WTC11 (cell line): ENCODE measurements around the gene TMEM143.

Experiments
- CTCF ChIP-seq: fragments of 200-600 bp; IDR thresholded peaks from 2 replicates; pipeline ENCODE4 v1.8.0; 2022; ENCODE audit warnings: antibody characterized with exemption
- FOXK1 ChIP-seq: sonication (generic); formaldehyde crosslinking; IDR thresholded peaks from 2 replicates; pipeline ENCODE4 v1.8.0; 2022; ENCODE audit warnings: mild to moderate bottlenecking, moderate library complexity, missing genetic modification reagents
- PREB ChIP-seq: sonication (generic); formaldehyde crosslinking; IDR thresholded peaks from 2 replicates; pipeline ENCODE4 v1.8.1; 2022; ENCODE audit warnings: mild to moderate bottlenecking, missing genetic modification reagents, moderate library complexity, borderline replicate concordance
- SOX15 ChIP-seq: fragments of 250-450 bp; sonication (Bioruptor Pico); IDR thresholded peaks from 2 replicates; pipeline ENCODE4 v1.9.0; 2021; ENCODE audit warnings: mild to moderate bottlenecking
- USF2 ChIP-seq: sonication (generic); formaldehyde crosslinking; IDR thresholded peaks from 2 replicates; pipeline ENCODE4 v1.8.1; 2023; ENCODE audit warnings: mild to moderate bottlenecking, missing genetic modification reagents, moderate library complexity
- ZBTB21 ChIP-seq: sonication (generic); formaldehyde crosslinking; IDR thresholded peaks from 2 replicates; pipeline ENCODE4 v1.8.1; 2023; ENCODE audit warnings: mild to moderate bottlenecking, missing genetic modification reagents, borderline replicate concordance
- ZBTB43 ChIP-seq: sonication (generic); formaldehyde crosslinking; IDR thresholded peaks from 2 replicates; pipeline ENCODE4 v1.8.1; 2023; ENCODE audit warnings: mild to moderate bottlenecking, missing genetic modification reagents
- ZNF317 ChIP-seq: sonication (generic); formaldehyde crosslinking; IDR thresholded peaks from 2 replicates; pipeline ENCODE4 v1.8.1; 2023; ENCODE audit warnings: low read depth, mild to moderate bottlenecking, moderate library complexity, missing genetic modification reagents, borderline replicate concordance
- TF ChIP-seq, protein P1 (sequence below): sonication (generic); formaldehyde crosslinking; IDR thresholded peaks from 2 replicates; pipeline ENCODE4 v1.8.0; 2022; ENCODE audit warnings: mild to moderate bottlenecking, missing genetic modification reagents

DNA sequence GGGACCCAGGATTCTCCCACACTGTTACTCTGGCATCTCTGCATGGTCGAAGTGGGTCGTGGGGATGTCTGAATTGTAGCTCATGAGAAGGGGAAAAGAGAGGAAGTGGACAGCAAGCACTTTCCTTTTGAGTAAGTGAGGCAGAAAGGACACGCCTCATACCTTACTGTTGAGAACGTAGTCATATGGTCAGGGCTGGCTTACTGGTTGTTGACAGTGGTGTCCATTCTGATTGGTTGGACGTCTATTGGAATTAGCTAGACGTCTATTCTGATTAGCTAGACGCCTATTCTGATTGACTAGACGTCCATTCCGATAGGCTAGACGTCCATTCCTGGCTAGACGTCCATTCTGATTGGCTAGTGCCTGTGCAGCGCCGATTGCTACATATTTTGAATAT lies 42.1 kb upstream of the TMEM143 start:
- TF ChIP-seq, protein P1, sequence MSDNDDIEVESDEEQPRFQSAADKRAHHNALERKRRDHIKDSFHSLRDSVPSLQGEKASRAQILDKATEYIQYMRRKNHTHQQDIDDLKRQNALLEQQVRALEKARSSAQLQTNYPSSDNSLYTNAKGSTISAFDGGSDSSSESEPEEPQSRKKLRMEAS (CRISPR knock-in tag): no peak
- TF ChIP-seq CTCF (no peak), SOX15 (no peak), ZBTB21 (CRISPR knock-in tag) (no peak), ZBTB43 (no peak), USF2 (CRISPR knock-in tag) (no peak), PREB (CRISPR knock-in tag) (no peak), ZNF317 (CRISPR knock-in tag) (no peak), FOXK1 (no peak)
